HG03280 (cell line): ENCODE results near the gene HSFX3.
"Not testable (repeated sequence)": the region's sequence is repeated elsewhere in the genome, so short reads cannot be mapped to it uniquely, and the experiment has no call there.

Experiments
- ATAC-seq: cut with Tn5 transposase; IDR thresholded peaks from one replicate; pipeline ENCODE4 v1.9.1; 2021; ENCODE audit warnings: mild to moderate bottlenecking, moderate library complexity; ENCODE audit not compliant: unreplicated experiment

Gene HSFX3

GRCh38 chrX:149549701-149550100 is at the start of gene HSFX3:
HSFX3 (minus strand) TSS chrX:149549924; CDS start chrX:149549852, 72 bp downstream.
- not testable (repeated sequence) for ATAC-seq

- ATAC-seq, result not testable (repeated sequence)
Observed at GRCh38 chrX:149598603-149599002, 48.9 kb upstream of the HSFX3 start.

GRCh38 chrX:149595943-149596342 is 46.2 kb upstream of the HSFX3 start:
- not testable (repeated sequence) for ATAC-seq

- ATAC-seq, result not testable (repeated sequence)
Observed at GRCh38 chrX:149595214-149595613, 45.5 kb upstream of the HSFX3 start, which contains the start of gene HSFX2. HSFX2 (minus strand) TSS chrX:149595314; CDS start chrX:149594700, 614 bp downstream.

GRCh38 chrX:149590993-149591392 is 41.3 kb upstream of the HSFX3 start:
- not testable (repeated sequence) for ATAC-seq

- ATAC-seq, result not testable (repeated sequence)
Observed at GRCh38 chrX:149587359-149587758, 37.6 kb upstream of the HSFX3 start, which contains the start of gene MAGEA9B. MAGEA9B (minus strand) TSS chrX:149587459; CDS start chrX:149583179, 4,280 bp downstream.

- not testable (repeated sequence) for ATAC-seq
Observed at GRCh38 chrX:149585631-149586030, 35.9 kb upstream of the HSFX3 start.

GRCh38 chrX:149573456-149573855 is 23.7 kb upstream of the HSFX3 start:
- ATAC-seq, result peak; percentile 99

GRCh38 chrX:149572743-149573142 is 23.0 kb upstream of the HSFX3 start:
- ATAC-seq, result no peak

GRCh38 chrX:149571770-149572169 is 22.0 kb upstream of the HSFX3 start:
- ATAC-seq, result no peak

GRCh38 chrX:149570668-149571067 is 20.9 kb upstream of the HSFX3 start:
- ATAC-seq, result no peak

- ATAC-seq, result no peak
Observed at GRCh38 chrX:149569770-149570169, 20.0 kb upstream of the HSFX3 start.

- no peak for ATAC-seq
Observed at GRCh38 chrX:149568701-149569296, 19.1 kb upstream of the HSFX3 start.

- ATAC-seq, result no peak
Observed at GRCh38 chrX:149567621-149568417, 18.1 kb upstream of the HSFX3 start.

GRCh38 chrX:149563359-149563758 is 13.6 kb upstream of the HSFX3 start:
- ATAC-seq, result no peak

GRCh38 chrX:149555251-149555650 is 5.5 kb upstream of the HSFX3 start:
- ATAC-seq, result not testable (repeated sequence)

GRCh38 chrX:149551939-149552248 is 2.2 kb upstream of the HSFX3 start:
- ATAC-seq, result not testable (repeated sequence)

GRCh38 chrX:149551245-149551938 is 1.7 kb upstream of the HSFX3 start:
- not testable (repeated sequence) for ATAC-seq

- not testable (repeated sequence) for ATAC-seq
Observed at GRCh38 chrX:149550454-149550853, 730 bp upstream of the HSFX3 start.

GRCh38 chrX:149547782-149548181 is 1.9 kb downstream of the HSFX3 start:
- not testable (repeated sequence) for ATAC-seq

GRCh38 chrX:149546962-149547361 is 2.8 kb downstream of the HSFX3 start:
- not testable (repeated sequence) for ATAC-seq
